H1 (cell line): ENCODE measurements around the gene ANKIB1. TPM values are rescaled to one million over a fixed set of nuclear protein-coding genes. Genes with fewer than 3 reads are reported as not detected.

Source experiments
- CTBP2 ChIP-seq: IDR thresholded peaks from 2 replicates; pipeline ENCODE4 v1.7.0; 2011; ENCODE audit warnings: borderline replicate concordance, mild to moderate bottlenecking, moderate library complexity, mixed read lengths, low read length; ENCODE audit not compliant: insufficient read depth, insufficient read length
- HDAC6 ChIP-seq: IDR thresholded peaks from one replicate; pipeline ENCODE4 v1.7.1; 2012; ENCODE audit warnings: low read depth, mild to moderate bottlenecking, inconsistent platforms, low read length, moderate library complexity
- MAX ChIP-seq: IDR thresholded peaks from 2 replicates; pipeline ENCODE4 v1.6.1; 2012; ENCODE audit warnings: inconsistent platforms
- RXRA ChIP-seq: IDR thresholded peaks from 2 replicates; pipeline ENCODE4 v1.6.1; 2011; ENCODE audit warnings: low read depth, mild to moderate bottlenecking, low read length, moderate library complexity; ENCODE audit not compliant: insufficient read depth
- SP4 ChIP-seq: IDR thresholded peaks from 2 replicates; pipeline ENCODE4 v1.6.1; 2012; ENCODE audit warnings: low read length, inconsistent platforms
- USF2 ChIP-seq: IDR thresholded peaks from 2 replicates; pipeline ENCODE4 v1.6.1; 2011; ENCODE audit warnings: low read length, improper control_type of control experiment
- polyA plus RNA-seq, 7 experiments: library from polyadenylated mRNA; depleted of rRNA in 3 of 7; stranded (reverse) in 5 of 7; unstranded in 2 of 7; fragments of >200 nt in 5 of 7; fragments of 200-250 nt in 2 of 7; gene quantifications; 1 replicate in 5 of 7; 2 replicates in 1 of 7; 4 replicates in 1 of 7; pipeline versions ENCODE4 v1.2.1 to v1.2.3, GENCODE V29; 2011 to 2013; ENCODE audit warnings: missing spikeins in 2 of 7, mixed read lengths in 2 of 7
- total RNA-seq: library from RNA; stranded (reverse); fragmentation: NEBNext Ultra II Directional; extraction: Animal tissue kit (Norgen Biotek cat#: 25700); gene quantifications from 2 replicates; pipeline ENCODE4 v1.2.1, GENCODE V29; 2021

The ANKIB1 gene
- total and polyA plus RNA-seq, 2 of the 8 experiments (the other 6 are each of a cell fraction or from before 2014, with no cell fraction given), result 19.2 to 43.0 TPM

- TF ChIP-seq CTBP2 (no peak), SP4 (no peak), MAX (no peak), RXRA (no peak), USF2 (no peak), HDAC6 (no peak)
Observed at GRCh38 chr7:92421676-92422435, 176.1 kb downstream of the ANKIB1 start (continued).
